Spleen (tissue), 11 donors: ENCODE measurements around the gene COL28A1. TPM values are rescaled to one million over a fixed set of nuclear protein-coding genes. Genes with fewer than 3 reads are reported as not detected.

ENCODE experiments used
- DNase-seq: peaks from one replicate; pipeline ENCODE4 v3.0.0-alpha.2; 2020
- H3K27ac ChIP-seq, 8 donors: fragments of 200-600 bp; sonication (generic) in 7 of 8; 1 replicate in 4 of 8; 2 replicates in 4 of 8; pipeline versions ENCODE4 v1.5.0 to v1.8.0; 2016 to 2021; ENCODE audit warnings: inconsistent platforms in 4 of 8, mild to moderate bottlenecking in 4 of 8, moderate library complexity in 1 of 8
- H3K27me3 ChIP-seq, 7 donors: fragments of 200-600 bp; sonication (generic) in 6 of 7; replicated peaks in 1 of 7; 1 replicate in 4 of 7; 2 replicates in 3 of 7; pipeline versions ENCODE4 v1.5.0 to v1.8.0; 2016 to 2021; ENCODE audit warnings: inconsistent platforms in 3 of 7, mild to moderate bottlenecking in 1 of 7
- H3K36me3 ChIP-seq, 6 donors: fragments of 200-600 bp; sonication (generic) in 5 of 6; 1 replicate in 4 of 6; 2 replicates in 2 of 6; pipeline versions ENCODE4 v1.5.0 to v1.8.0; 2016 to 2021; ENCODE audit warnings: inconsistent platforms in 2 of 6
- H3K4me1 ChIP-seq, 6 donors: fragments of 200-600 bp; sonication (generic) in 5 of 6; 1 replicate in 3 of 6; 2 replicates in 3 of 6; pipeline versions ENCODE4 v1.5.0 to v1.8.0; 2016 to 2021; ENCODE audit warnings: inconsistent platforms in 3 of 6
- H3K4me3 ChIP-seq, 8 donors: fragments of 200-600 bp; sonication (generic) in 7 of 8; 1 replicate in 4 of 8; 2 replicates in 4 of 8; pipeline versions ENCODE4 v1.5.0 to v1.8.0; 2016 to 2021; ENCODE audit warnings: inconsistent platforms in 4 of 8, mild to moderate bottlenecking in 4 of 8, moderate library complexity in 2 of 8
- H3K9me3 ChIP-seq, 8 donors: fragments of 200-600 bp; sonication (generic) in 7 of 8; 1 replicate in 4 of 8; 2 replicates in 4 of 8; pipeline versions ENCODE4 v1.5.0 to v1.8.0; 2016 to 2021; ENCODE audit warnings: inconsistent platforms in 4 of 8
- POLR2A ChIP-seq, 3 donors: fragments of 450-650 bp; IDR thresholded peaks; one replicate each; pipeline ENCODE4 v1.5.1; 2017; ENCODE audit warnings: antibody characterized with exemption in 3 of 3, mild to moderate bottlenecking in 1 of 3
- POLR2AphosphoS5 ChIP-seq, 3 donors: sonication (generic); formaldehyde crosslinking; IDR thresholded peaks; one replicate each; pipeline ENCODE4 v1.5.1; 2017; ENCODE audit warnings: antibody characterized with exemption in 3 of 3
- WGBS, 5 donors: extraction: QIAGEN DNeasy Blood & Tissue Kit in 3 of 5; methylation state at CpG; one replicate each; pipeline versions ENCODE4 v1.1.5 to v1.1.7; 2013 to 2018; 5-methylcytosine and 5-hydroxymethylcytosine counted together
- intact Hi-C: fragments of 100-400 bp; cut with DNase I; formaldehyde crosslinking; loops from one replicate; pipeline ENCODE4 v1.15.0; 2023; ENCODE audit warnings: low total_unique reads
- polyA plus RNA-seq, 3 donors: library from polyadenylated mRNA; stranded (reverse); fragments of 200-250 nt; gene quantifications; one replicate each; pipeline ENCODE4 v1.2.1, GENCODE V29; 2013
- total RNA-seq, 7 donors: library from RNA; depleted of rRNA in 3 of 7; stranded (reverse); fragments of >200 nt in 3 of 7; fragmentation: NEBNext Ultra II Directional in 4 of 7; extraction: Animal tissue kit (Norgen Biotek cat#: 25700) in 4 of 7; gene quantifications; one replicate each; pipeline versions ENCODE4 v1.1.0 to v1.2.1, GENCODE V29; 2016 to 2021
- TF ChIP-seq, protein P1 (sequence below), 11 experiments: fragments of 200-600 bp in 7 of 11; fragments of 450-650 bp in 4 of 11; sonication (generic) in 4 of 11; IDR thresholded peaks in 8 of 11; conservative IDR thresholded peaks in 3 of 11; 1 replicate in 7 of 11; 2 replicates in 4 of 11; pipeline versions ENCODE4 v1.4.0 to v1.8.0; 2016 to 2021; ENCODE audit warnings: antibody characterized with exemption in 11 of 11, inconsistent platforms in 4 of 11, mild to moderate bottlenecking in 1 of 11
- donor health status: healthy with polysubstance abuse.
- donor health status: DM: no; HTN: no; CAD: no; lungs with moderate emphysema.
- donor health status: DM: no; HTN: no; CAD: no.
- donor health status: Bipolar disorder and iron deficiency.
- donor health status: healthy.
- donor health status: DM: no; HTN: no; CAD: no.
- donor health status: DM: yes; HTN: yes; CAD: no.

Gene COL28A1
- total and polyA plus RNA-seq, 10 donors: 0.08 to 1.6 (median 0.51) TPM

DNA sequence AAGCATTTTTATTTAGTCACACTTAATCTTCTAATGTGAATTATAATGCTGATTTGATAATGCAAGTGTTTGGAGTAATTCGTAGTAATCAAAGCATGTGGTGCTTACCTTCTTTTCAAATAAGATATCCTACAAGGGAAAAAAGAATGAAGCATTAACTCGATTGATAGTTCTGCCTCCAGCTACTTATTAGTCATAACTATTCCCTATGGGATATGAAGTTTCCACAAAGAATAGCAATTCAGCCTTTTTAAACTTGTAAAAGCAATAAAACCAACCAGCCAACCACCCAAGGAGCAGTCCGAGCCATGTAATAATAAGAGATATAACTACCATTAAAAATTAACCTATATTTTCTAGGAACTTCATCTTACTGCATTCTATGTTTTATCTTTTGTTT, 11.6 kb downstream of the COL28A1 start:
- H3K27ac ChIP-seq: no peak overlapping the region
- intact Hi-C loops: loop anchor here (10.0 kb wide), 1 partner anchor 89 kb away; no protein-coding TSS in a partner anchor
- no peak overlapping the region for H3K4me3 ChIP-seq
- peaks cover 0 to 22% (median 0%) of the 10 kb centered on the region in 7 donors for H3K27me3 ChIP-seq
- WGBS, 5 donors: 87 to 94% (median 89%) methylated on average over 3 of the region's 3 CpGs
- DNase-seq: no peak
- H3K4me1 ChIP-seq: no peaks in the 10 kb centered on the region
- H3K9me3 ChIP-seq: no peaks in the 10 kb centered on the region
- no peak for TF ChIP-seq POLR2A (IDR thresholded peaks at IDR 0.05)
- no peak for TF ChIP-seq POLR2AphosphoS5 (IDR thresholded peaks at IDR 0.05)
- TF ChIP-seq, protein P1, sequence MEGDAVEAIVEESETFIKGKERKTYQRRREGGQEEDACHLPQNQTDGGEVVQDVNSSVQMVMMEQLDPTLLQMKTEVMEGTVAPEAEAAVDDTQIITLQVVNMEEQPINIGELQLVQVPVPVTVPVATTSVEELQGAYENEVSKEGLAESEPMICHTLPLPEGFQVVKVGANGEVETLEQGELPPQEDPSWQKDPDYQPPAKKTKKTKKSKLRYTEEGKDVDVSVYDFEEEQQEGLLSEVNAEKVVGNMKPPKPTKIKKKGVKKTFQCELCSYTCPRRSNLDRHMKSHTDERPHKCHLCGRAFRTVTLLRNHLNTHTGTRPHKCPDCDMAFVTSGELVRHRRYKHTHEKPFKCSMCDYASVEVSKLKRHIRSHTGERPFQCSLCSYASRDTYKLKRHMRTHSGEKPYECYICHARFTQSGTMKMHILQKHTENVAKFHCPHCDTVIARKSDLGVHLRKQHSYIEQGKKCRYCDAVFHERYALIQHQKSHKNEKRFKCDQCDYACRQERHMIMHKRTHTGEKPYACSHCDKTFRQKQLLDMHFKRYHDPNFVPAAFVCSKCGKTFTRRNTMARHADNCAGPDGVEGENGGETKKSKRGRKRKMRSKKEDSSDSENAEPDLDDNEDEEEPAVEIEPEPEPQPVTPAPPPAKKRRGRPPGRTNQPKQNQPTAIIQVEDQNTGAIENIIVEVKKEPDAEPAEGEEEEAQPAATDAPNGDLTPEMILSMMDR (IDR thresholded peaks at IDR 0.05 in 8 of 11, conservative IDR thresholded peaks at IDR 0.05 in 3 of 11): no peak
- no peaks in the 10 kb centered on the region for H3K36me3 ChIP-seq

DNA sequence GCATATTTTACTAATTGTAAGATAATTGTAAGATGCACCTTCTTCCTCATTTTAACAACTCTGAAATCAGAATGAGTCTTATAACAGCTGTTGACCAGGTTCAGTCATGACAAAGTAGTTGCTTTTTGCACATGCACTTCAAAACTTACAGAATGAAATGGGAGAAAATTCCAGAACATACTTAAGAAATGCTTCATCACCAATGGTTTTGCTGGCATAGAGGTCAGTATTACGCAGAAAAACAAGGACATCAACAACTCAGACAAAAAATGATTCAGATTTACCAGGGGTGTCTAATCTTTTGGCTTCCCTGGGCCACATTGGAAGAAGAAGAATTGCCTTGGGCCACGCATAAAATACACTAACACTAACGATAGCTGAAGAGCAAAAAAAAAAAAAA, 13.3 kb downstream of the COL28A1 start:
- no peak for DNase-seq
- no peaks in the 10 kb centered on the region for H3K36me3 ChIP-seq
- H3K4me3 ChIP-seq: no peak overlapping the region
- peaks cover 0 to 14% (median 0%) of the 10 kb centered on the region in 7 donors for H3K27me3 ChIP-seq
- TF ChIP-seq, protein P1 (IDR thresholded peaks at IDR 0.05 in 8 of 11, conservative IDR thresholded peaks at IDR 0.05 in 3 of 11): no peak
- TF ChIP-seq POLR2AphosphoS5 (IDR thresholded peaks at IDR 0.05) (no peak), POLR2A (IDR thresholded peaks at IDR 0.05) (no peak)
- H3K27ac ChIP-seq: no peak overlapping the region
- H3K9me3 ChIP-seq: no peaks in the 10 kb centered on the region
- 93 to 99% (median 97%) methylated on average over 3 of the region's 3 CpGs for WGBS, 5 donors
- no peaks in the 10 kb centered on the region for H3K4me1 ChIP-seq
- intact Hi-C loops: loop anchor here (10.0 kb wide), 1 partner anchor 88 kb away; no protein-coding TSS in a partner anchor

DNA sequence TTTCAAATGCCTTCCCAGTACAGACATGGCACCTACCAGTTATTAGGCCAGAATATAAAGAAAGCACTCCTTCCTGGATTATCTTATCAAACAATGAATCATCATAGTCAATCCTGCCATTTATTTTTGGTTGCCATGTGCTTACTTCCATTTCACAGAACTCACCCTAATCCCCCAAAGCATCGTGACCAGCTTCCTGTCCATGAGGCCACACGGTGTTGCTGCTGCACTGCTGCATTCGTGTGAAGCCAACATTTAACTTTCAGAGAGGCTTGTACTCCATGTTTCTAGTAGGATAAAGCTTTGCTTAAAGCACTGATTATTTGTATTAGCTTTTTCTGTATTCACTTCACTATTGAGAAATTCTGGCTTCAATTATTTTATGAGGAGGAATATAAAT, 14.4 kb downstream of the COL28A1 start:
- Histone ChIP-seq H3K9me3 (no peaks in the 10 kb centered on the region), H3K4me1 (no peaks in the 10 kb centered on the region), H3K36me3 (no peaks in the 10 kb centered on the region), H3K27ac (no peak overlapping the region), H3K27me3 (peaks cover 0 to 4% (median 0%) of the 10 kb centered on the region in 7 donors), H3K4me3 (no peak overlapping the region)
- TF ChIP-seq POLR2AphosphoS5 (IDR thresholded peaks at IDR 0.05) (no peak), POLR2A (IDR thresholded peaks at IDR 0.05) (no peak)
- TF ChIP-seq, protein P1 (IDR thresholded peaks at IDR 0.05 in 8 of 11, conservative IDR thresholded peaks at IDR 0.05 in 3 of 11): no peak
- DNase-seq: no peak
- 45 to 55% (median 48%) methylated on average over 3 of the region's 3 CpGs for WGBS, 5 donors
- intact Hi-C loops: loop anchor here (10.0 kb wide), 1 partner anchor 86 kb away; no protein-coding TSS in a partner anchor

DNA sequence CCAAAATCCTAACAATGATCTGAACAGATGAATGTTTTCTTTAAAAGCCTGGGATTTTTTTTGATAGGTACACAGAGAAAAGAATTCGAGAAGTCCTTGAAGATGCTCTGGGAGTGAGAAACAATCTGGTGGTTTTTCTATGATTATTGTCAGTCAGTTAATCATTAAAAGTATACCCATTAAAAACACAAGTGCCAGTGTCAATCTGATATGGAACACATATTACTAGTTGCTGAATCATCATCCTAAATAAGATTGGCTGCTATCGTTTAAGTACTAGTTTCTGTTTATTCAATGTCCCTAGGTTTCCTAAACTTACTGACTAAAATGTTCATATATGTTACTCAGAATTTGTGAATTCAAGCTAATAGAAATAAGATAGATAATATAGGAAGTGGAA, 16.1 kb downstream of the COL28A1 start:
- Histone ChIP-seq H3K27ac (no peak overlapping the region), H3K27me3 (no peaks in the 10 kb centered on the region), H3K4me1 (no peaks in the 10 kb centered on the region), H3K4me3 (no peak overlapping the region), H3K36me3 (no peaks in the 10 kb centered on the region), H3K9me3 (no peaks in the 10 kb centered on the region)
- intact Hi-C loops: no loop called here
- DNase-seq: no peak
- TF ChIP-seq POLR2AphosphoS5 (IDR thresholded peaks at IDR 0.05): no peak
- TF ChIP-seq, protein P1 (IDR thresholded peaks at IDR 0.05 in 8 of 11, conservative IDR thresholded peaks at IDR 0.05 in 3 of 11): no peak
- TF ChIP-seq POLR2A (IDR thresholded peaks at IDR 0.05): no peak
- WGBS, 5 donors: 75 to 85% (median 80%) methylated on average over 2 of the region's 2 CpGs
